Middle frontal gyrus (tissue), 1 donor: ENCODE results near the gene SYT10.
A peak's percentile ranks its signal among the peaks of the same experiment; 100 is the strongest.
"Not testable (repeated sequence)": the region's sequence is repeated elsewhere in the genome, so short reads cannot be mapped to it uniquely, and the experiment has no call there.

Source experiments
- DNase-seq: peaks from one replicate; pipeline ENCODE4 v3.0.0-alpha.2; 2015; ENCODE audit warnings: low spot score; ENCODE audit errors: extremely low spot score

Gene SYT10, protein sequence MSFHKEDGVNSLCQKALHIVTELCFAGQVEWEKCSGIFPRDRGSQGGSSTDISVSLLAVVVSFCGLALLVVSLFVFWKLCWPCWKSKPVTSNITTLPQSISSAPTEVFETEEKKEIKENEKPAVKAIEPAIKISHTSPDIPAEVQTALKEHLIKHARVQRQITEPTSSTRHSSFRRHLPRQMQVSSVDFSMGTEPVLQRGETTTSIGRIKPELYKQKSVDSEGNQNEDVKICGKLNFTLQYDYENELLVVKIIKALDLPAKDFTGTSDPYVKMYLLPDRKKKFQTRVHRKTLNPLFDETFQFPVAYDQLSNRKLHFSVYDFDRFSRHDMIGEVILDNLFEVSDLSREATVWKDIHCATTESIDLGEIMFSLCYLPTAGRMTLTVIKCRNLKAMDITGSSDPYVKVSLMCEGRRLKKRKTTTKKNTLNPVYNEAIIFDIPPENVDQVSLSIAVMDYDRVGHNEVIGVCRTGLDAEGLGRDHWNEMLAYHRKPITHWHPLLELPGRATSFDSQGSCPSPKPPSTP

DNA sequence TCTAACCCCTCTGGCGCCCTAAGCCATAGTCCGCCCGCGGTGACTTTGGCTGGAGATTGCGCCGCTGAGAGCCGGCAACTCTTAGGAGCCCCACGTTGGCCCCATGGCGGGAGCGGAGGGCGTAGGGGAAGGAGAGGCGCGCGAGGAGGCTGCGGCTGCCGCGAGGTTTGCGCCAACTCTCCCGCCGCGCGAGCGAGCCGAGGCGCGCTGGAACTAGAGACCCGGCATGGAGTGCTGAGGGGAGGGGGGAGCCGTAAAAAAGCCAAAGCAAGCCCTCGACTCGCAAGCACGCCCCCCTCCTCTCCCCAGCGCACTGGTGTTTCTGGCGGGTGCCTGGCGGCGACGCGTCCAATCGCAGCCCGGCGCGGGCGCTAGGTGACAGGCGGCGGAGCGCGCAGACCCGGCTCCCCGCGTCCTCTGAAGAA, at the start of gene SYT10:
Gene SYT10, minus strand, starts transcription at position 233 of the 425 bp plus-strand sequence. CDS start 297 bp downstream, outside the sequence.
- no peak for DNase-seq

DNA sequence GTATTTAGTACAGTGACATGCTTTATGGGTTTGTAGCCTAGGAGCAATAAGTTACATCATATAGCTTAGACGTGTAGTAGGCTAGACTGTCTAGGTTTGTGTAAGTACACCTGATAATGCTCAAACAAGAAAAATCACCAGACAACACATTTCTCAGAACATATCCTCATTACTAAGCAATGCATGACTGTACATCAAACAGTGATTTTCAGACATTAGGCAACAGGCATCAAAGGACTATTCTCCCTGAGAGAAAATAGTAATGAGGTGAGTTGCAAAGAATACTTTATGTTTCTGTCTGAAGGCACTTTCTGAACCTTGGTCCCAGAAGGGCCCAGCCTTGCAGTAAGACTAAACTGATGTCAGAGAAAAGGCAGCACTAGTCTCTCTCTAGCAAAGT, 48.4 kb upstream of the SYT10 start:
- no peak for DNase-seq

DNA sequence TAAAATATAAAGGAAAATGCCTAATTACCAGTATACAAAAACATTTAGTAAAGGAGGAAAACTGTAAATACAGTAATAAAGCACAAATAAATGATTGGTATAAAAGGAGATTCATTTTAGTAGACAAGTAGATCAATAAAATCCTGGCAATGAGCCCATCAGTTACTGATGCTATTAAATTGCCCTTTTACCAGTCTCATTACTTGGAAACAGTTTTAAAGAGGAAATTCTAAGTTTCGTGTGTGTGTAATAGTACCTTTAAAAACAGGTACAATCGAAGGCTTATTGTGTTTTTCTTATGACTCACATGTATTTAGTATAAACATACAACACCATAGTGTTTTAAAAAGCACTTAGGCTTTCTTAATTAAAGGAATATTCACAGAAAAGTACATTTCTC, 46.4 kb upstream of the SYT10 start:
- no peak for DNase-seq

DNA sequence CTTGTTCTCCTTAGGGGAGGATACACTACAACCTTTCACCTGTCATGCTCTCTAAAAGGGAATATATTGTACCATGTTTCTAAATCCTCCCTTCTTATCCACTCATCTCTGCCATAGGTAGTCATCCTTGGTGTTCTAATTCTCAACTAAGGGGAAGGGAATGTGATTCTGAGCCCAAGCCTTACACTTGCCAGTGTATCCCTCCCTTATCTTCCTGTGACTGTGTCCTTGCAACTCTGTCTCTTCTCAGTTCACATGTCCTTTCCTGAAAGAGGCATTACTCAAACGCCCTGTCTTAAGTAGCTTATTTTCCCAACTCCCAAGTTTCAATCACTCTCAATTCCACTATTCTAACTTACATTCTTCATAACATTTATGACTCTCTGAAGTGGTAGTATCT, 44.5 kb upstream of the SYT10 start:
- no peak for DNase-seq

DNA sequence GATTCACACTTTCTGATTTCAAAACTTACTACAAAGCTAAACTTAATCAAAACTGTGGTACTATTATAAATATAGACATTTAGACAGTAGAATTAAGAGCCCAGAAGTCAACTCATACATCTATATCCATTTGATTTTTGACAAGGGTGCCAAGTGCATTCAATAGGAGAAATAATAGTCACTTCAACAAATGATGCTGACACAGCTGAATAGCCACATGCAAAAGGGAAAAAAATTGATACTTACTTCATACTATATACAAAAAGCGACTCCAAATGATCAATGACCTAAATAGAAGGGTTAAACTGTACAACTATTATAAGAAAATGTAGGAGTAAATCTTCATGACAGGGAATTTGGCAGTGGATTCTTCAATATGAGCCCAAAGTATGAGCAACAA, 40.7 kb upstream of the SYT10 start:
- DNase-seq = no peak

DNA sequence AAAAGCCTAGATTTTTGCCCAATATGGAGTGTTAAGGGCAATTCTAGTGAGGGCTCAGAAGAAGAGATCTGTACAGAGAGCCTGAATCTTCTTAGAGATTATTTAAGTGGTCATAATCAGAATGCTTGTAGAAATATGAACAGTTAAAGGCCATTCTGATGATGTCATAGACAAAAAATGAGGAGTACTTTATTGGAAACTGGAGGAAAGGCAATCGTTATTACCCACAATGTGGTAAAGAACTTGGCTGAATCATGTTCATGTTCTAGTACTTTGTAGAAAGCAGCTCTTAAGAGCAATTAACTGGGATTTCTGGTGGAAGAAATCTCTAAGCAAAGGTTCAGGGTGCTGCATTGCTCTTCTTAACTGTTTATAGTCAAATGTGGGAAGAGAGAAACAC, 36.4 kb upstream of the SYT10 start:
- DNase-seq = no peak

DNA sequence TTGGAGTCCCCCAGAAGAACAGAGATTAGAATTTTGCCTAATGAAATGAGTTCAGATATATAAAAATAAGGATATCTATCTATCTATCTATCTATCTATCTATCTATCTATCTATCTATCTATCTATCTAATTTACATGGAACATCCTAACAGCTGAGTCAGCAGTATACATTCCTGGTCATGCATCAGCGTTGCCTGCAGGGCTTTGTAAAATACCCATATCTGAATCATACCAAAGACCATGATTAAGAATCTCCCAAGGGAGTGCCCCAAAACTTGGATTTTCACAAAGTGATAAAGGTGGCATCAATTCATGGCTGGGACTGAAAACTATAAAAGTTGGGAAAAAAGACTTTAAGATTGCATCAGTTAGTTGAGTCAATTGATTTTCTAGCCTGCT, 32.7 kb upstream of the SYT10 start:
- no peak for DNase-seq

DNA sequence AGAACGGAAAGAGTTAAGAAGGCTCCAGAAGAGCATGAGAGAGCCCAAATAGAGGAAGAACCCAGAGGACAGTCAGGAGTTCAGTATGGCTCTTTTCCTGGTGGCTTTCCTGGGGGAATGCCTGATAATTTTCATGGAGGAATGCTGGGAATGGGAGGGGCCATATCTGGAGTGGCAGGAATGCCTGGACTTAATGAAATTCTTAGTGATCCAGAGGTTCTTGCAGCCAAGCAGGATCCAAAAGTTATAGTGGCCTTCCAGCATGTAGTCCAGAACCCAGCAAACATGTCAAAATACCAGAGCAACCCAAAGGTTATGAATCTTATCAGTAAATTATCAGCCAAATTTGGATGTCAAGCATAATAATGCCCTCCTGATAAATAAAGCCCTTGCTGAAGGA, 15.5 kb upstream of the SYT10 start:
- DNase-seq = no peak

DNA sequence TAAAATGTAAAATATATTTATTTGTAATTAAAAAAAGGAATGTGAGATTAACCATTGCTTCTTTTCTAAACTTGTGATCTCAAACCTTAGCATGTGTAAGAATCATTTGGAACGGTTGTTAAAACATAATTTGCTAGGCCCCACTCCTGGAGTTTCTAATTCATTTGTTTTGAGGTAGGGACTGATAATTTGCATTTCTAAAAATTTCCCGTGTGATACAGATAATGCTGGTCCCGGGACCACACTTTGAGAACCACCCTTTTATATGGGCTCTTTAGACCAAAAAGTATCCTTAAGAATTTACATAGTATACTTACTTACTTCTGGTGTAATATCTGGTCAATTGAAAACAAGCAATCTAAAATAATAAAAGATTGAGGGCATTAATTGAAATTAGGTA, 10.9 kb upstream of the SYT10 start:
- DNase-seq = no peak

DNA sequence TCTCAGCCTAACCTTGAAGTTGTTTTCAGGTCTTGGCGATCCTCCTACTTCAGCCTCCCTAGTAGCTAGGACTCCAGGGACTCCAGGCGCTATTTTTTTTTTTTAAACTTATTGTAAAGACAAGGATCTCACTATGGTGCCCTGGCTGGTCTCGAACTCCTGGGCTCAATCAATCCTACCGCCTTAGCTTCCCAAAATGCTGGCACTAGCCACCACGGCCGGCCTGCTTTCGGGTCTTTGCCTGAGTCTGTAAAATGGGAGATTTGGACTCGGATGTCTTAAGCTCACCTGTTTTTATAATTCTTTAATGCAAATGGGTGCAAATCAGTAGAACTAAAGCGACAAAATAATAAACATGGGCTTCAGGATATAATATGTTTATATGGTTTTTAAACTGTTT, 858 bp upstream of the SYT10 start:
- no peak for DNase-seq

DNA sequence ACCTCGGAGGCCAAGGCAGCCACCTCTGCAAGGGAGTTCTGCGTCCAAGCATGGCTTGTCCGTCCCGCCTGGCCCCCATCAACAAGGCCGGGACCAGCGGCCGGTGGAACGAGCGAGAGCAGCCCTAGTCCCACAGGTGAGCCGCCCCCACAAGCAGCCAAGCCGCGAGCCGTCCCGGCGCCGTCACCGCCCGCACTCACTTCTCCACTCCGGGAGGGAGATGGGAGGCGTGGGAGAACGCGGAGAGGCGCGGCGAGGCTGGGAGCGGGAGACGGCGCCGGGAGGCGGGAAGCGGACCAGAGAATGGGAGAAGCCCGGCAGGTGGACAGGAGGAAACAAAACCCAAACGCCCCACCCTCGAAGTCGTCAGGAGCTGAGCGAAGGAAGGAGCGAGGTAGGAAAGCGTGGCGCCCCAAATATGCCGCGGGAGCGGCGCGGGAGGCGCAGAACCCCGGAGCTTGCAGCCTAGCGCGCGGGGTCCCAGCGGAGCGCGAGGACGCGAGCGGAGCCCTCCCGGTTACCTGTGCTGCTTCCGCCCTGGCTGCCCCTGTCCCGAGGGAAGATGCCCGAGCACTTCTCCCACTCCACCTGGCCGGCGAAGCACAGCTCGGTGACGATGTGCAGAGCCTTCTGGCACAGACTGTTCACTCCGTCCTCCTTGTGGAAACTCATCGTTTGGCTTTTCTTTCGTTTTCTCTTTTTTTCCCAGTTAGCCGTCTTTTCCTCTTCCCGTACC, 600 bp downstream of the SYT10 start:
- peak; percentile 20 for DNase-seq

DNA sequence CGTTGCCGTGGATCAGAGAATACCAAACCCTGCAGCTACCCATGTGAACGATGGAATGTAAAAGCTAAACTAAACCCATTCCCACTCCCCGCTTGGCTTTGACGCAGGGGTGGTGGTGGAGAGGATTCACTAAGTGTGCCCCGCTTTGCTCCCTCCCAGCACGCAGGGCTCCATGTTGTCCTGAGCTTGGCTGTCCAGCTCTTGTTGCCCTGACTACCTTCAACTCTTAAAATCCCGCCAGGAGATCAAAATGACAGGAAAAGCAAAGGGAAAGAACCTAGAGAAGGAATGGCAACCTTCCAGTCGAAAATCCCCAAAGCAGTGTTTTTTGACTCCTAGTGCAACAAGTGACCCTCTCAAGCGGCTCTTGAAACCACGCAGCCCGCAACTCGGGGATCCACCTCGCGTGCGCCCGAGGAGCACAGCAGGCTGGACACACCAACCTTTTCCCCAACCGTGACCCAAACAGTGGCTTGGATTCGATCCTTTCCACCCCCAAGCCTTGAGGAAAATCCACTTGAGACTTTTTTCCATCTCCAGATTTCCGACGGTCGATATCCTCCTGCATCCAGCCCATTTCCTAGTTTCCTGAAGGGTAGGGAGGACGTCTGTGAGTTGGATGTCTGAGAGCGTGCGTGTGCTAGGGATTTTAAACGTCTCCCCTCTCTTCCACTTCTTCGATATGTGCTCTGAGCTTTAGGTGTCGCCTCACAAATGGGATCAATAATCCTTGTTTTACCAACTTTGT, 1.4 kb downstream of the SYT10 start:
- DNase-seq = no peak

DNA sequence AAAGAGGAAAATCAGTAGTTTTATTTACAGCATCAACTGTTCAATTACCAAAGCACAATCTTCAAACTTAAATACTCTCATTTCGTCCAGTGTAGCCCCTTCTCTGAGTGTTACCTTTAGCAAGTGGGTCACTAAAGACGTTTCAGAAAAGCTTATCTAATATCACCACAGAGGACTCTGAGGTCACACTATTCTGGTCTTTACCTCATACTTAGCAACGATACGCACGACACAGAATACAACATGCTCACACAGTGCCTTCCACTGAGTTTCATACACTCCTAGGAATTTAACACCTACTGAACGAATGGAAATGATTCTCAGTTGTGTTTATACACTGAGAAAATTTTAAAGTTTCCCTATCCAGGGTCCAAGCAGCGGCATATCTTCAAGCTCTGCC, 2.0 kb downstream of the SYT10 start:
- no peak for DNase-seq

DNA sequence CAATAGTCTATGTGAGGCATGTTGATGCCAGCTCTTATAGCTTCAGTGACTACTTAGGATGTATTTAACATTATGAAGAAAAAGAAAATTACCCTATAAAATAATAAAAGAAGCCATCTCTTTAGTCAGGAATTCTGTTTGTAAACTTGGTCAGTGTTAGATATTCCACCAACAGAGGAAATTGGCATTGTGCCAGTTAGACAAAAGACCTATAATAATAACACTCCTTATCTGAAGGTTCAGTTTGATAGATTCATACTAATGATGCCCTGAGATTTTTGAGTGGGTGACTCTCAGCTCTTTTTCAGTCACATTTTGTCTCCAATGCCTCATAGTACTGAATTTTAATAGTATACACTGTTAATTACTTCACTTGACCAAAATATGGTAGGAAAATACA, 6.6 kb downstream of the SYT10 start:
- no peak for DNase-seq

DNA sequence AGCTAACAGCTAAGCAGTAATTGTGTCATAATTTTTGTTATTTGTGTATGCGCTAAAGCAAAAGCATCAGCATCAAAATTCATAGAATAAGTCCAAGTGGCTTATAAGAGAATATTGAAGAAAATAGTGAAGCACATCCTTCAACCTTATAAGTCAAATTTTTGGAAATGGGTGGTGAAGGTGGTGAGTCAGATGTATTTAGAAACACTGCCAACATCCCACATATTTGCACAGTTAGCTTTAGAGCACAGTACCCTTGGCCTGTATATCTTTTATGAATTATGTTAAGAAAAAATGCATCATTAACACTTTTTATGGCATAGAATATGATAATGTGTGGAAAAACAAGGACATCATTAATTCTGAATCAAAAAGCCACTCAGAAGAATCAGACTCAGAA, 8.0 kb downstream of the SYT10 start:
- DNase-seq = no peak

DNA sequence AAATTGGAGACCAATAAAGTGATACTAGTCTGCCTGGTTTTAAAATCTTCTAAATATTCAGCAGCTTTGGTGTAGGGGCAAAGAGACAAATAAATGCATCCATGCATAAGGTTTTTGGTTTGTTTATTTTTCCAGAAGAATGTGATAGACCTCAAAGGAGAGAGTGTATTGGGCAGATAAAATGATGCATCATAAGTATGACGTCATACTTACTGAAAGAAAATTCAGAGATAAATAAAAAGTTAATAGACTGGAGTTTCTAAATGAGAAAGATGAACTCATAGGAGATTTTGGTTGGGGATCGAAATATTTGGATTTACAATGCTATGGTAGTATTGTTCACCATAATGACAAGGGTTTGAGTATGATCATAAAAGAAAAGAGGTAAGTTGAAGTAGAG, 10.2 kb downstream of the SYT10 start:
- DNase-seq = no peak

DNA sequence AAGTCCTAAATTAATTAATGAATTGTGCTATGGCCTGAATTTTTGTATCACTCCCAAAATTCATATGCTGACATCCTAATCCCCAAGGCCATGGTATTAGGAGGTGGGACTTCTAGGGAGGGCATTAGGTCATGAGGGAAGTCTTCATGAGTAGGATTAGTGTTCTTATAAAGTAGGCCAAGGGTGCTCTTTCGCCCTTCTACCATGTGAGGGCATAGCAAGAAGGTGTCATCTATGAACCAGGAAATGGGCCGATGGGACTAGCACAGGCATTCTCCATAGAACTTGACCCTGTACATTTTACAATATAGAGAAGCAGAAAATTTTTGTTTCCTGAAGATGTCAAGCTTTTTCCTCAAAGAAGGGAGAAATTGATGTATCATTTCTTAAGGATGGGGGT, 12.5 kb downstream of the SYT10 start:
- DNase-seq = no peak

DNA sequence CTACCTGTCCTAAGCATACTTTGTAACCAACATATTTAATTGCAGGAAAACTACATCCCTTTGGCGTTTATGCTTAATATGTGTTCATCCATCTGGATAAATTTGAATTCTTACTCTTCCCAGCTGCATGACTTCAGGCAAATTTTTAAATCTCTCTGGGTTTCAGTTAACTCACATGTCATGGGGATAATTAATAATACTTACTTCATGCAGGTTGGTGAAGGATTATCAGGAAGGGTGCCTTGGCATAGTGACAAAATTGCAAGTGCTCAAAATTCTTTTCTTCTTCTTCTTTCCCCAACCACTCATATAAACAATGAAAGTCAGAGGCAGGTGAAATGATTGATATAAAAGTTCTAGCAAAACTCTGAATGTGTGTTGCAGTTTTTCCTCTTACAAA, 15.9 kb downstream of the SYT10 start:
- no peak for DNase-seq

DNA sequence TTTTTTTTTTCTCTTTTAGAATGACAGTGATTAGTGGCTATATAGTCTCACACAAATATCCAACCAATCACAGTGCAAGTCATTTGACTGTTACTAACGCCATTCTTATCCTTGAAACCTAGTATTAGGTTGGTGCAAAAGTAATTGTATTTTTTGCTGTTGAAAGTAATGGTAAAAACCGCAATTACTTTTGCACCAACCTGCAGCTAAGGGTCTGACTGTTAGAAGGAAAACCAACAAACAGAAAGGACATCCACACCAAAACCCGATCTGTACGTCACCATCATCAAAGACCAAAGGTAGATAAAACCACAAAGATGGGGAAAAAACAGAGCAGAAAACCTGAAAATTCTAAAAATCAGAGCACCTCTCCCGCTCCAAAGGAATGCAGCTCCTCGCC, 27.2 kb downstream of the SYT10 start:
- not testable (repeated sequence) for DNase-seq

DNA sequence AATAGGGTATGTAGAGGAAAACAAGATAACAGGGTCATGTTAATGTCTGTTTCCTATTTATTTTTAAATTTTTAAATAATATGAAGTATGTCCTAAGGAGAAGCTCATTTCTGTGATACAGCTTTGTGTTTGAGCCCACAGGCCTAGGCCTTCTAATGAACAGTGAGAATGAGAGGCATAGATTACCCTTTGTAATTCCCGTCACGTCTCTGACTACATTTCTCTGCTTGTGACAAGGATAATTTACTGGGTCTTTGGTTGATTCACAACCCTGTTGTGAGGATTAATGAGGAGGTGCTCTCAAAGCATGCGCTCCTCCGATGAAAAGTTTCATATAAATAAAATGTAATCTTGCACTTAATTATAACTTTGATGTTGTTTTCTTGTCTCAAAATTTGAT, 56.1 kb downstream of the SYT10 start:
- no peak for DNase-seq

DNA sequence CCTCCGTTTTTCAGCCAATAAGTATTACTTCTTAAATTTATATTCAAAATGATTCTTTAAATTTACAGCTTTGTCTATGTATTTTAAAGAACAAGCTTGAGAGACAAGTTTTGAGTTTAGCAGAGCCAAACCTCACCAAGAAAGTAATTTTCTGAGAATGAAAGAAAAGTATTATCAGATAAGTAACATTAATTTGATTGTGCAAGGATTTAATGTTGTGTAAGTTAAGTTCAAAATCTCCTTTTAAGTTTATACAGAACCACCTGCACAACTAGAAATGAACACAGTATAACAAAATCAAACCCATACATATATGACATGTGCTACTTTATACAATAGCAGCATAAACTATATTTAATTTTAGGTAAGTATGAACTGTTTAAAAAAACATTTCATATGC, 63.5 kb downstream of the SYT10 start:
- DNase-seq = no peak

DNA sequence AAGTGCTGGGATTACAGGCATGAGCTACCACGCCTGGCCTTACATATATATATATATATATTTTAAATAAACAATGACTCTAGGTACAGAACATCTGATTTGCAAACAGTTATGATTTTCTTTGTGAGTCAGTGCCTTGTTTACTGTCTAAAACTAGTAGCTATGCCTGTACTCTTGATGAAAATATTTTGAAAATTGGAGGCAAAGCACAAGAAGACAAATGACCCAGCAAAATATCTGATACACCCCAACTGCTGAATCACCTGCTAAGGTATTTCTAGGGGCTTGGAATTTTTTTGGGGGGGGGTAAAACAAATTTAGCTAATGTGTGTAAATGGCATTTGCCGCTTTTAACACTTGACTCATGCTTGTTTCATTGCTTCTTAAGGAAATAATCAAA, 69.3 kb downstream of the SYT10 start:
- DNase-seq = no peak
